ENCODE results near the gene SLC25A46. TPM values are rescaled to one million over a fixed set of nuclear protein-coding genes. Genes with fewer than 3 reads are reported as not detected.

SLC25A46 gene
- total and polyA plus RNA-seq, 2 donors (not counting 1 experiment from before 2014, with no cell fraction given), result 17.6 to 36.9 TPM

DNA sequence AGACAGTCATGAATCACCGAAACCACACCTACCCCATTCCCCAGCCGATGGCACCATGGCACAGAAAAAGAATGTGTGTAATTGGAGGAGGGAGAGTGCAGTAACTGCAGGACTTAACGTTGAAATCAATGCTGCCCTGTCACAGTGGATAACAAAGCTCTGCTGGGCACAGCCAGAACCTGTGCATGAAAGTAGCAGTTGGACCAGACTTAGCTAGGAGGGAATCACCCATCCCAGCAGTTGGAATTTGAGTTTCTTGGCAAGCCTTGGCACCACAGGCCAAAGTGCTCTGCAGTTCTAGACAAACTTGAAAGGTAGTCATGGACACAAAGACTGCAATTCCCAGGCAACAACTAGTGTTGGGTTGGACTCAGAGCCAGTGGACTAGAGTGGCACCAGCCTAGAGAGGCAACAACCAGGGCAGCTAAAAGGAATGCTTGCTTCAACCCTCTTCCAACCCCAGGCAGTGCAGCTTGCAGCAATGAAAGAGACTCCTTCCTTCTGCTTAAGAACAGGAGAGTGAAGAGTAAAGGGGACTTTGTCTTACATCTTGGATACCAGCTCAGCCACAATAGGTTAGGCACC, 31.5 kb upstream of the SLC25A46 start:
- H3K9ac ChIP-seq (ENCODE audit: low read length), result no peak overlapping the region
- Mint-ChIP-seq H3K9me3 (ENCODE audit: insufficient read depth) (no peaks in the 10 kb centered on the region), H3K4me1 (no peaks in the 10 kb centered on the region), H3K27ac (no peak overlapping the region), H3K27me3 (peaks cover 11% of the 10 kb centered on the region), H3K4me3 (no peak overlapping the region)
- no peak for DNase-seq
- ATAC-seq (ENCODE audit: low read depth), result no peak
- WGBS (ENCODE audit: insufficient coverage), result 57% methylated on average over 1 of the region's 3 CpGs
- H3K9me3 ChIP-seq (ENCODE audit: control extremely low read depth in 1 of 3, control insufficient read depth in 2 of 3, insufficient read depth in 1 of 3, low read length in 2 of 3), result no peaks in the 10 kb centered on the region
- no peaks in the 10 kb centered on the region for H3K27me3 ChIP-seq (replicated peaks in 1 of 4; ENCODE audit: control extremely low read depth in 1 of 4, control insufficient read depth in 3 of 4, insufficient read depth in 4 of 4, low read length in 3 of 4)
- no peak overlapping the region for H2AFZ ChIP-seq (ENCODE audit: insufficient read depth, low read depth, low read length, poor library complexity, severe bottlenecking)
- no peaks in the 10 kb centered on the region for H4K20me1 ChIP-seq (ENCODE audit: control insufficient read depth, insufficient read depth, low read length, poor library complexity, severe bottlenecking)
- no peak overlapping the region for H3K27ac ChIP-seq (ENCODE audit: low read length in 2 of 2)
- CTCF ChIA-PET, result no interaction called here
- H3K4me1 ChIP-seq (ENCODE audit: control insufficient read depth in 2 of 2, insufficient read depth in 2 of 2, low read length in 2 of 2), result no peaks in the 10 kb centered on the region
- TF ChIP-seq CTCF (IDR thresholded peaks at IDR 0.05) (no peak), EZH2 (IDR thresholded peaks at IDR 0.05; ENCODE audit: borderline replicate concordance, insufficient read depth, low read depth, low read length, poor library complexity, severe bottlenecking) (no peak)
- POLR2A ChIA-PET, result no interaction called here
- no peaks in the 10 kb centered on the region for H3K36me3 ChIP-seq (replicated peaks in 1 of 2; ENCODE audit: control extremely low read depth in 1 of 2, control insufficient read depth in 1 of 2, extremely low read depth in 1 of 2, insufficient read depth in 2 of 2, low read length in 1 of 2)
- H3K4me2 ChIP-seq (replicated peaks; ENCODE audit: low read depth, low read length, poor library complexity, severe bottlenecking), result no peak overlapping the region
- intact Hi-C loops (cut with micrococcal nuclease), result no loop called here
- H3K4me3 ChIP-seq (ENCODE audit: control extremely low read depth in 1 of 5, extremely low read depth in 1 of 5, insufficient read depth in 1 of 5, low read depth in 2 of 5, low read length in 4 of 5), result no peak overlapping the region
- no peaks in the 10 kb centered on the region for H3K79me2 ChIP-seq (ENCODE audit: control insufficient read depth, insufficient read depth, low read length)

DNA sequence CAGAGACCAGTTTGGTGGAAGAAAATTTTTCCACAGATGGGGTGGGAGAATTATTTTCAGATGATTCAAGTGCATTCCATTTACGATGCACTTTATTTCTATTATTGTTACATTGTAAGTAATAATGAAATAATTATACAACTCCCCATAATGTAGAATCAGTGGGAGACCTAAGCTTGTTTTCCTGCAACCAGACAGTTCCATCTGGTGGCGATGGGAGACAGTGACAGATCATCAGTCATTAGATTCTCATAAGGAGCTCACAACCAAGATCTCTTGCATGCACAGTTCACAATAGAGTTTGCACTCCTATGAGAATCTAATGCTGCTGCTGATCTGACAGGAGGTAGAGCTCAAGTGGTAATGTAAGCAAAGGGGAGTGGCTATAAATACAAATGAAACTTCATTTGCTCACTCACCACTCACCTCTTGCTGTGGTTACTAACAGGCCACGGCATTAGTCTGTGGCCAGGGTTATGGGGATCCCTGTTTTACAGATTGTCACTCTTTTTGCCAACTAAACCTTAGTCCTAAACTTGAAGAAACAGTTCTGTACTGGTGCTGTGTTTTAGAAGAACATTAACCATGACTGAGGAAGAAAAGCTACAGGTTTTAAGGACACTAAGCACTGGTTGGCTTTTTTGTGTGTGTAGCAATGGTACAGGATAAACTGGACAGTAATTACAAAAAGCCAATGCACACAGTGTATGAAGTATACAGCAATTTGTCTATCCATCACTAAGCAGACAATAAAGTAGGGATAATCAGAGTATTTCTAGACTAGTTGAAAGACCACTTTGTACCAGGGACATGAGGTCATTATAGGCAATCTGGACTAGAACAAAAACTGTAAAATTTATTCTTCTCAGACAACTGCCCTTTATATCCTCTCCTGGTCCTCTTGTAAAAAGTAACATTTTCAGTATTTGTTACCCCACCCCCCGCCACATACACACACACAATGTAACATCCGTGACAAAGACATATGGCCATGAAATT, 22.3 kb upstream of the SLC25A46 start:
- no peak overlapping the region for H3K27ac ChIP-seq (ENCODE audit: low read length in 2 of 2)
- no peak for DNase-seq
- H3K27me3 ChIP-seq (replicated peaks in 1 of 4; ENCODE audit: control extremely low read depth in 1 of 4, control insufficient read depth in 3 of 4, insufficient read depth in 4 of 4, low read length in 3 of 4), result peaks cover 0 to 3% (median 1%) of the 10 kb centered on the region in 4 experiments
- no peak for ATAC-seq (ENCODE audit: low read depth)
- no peak overlapping the region for H3K27ac Mint-ChIP-seq
- H3K36me3 ChIP-seq (replicated peaks in 1 of 2; ENCODE audit: control extremely low read depth in 1 of 2, control insufficient read depth in 1 of 2, extremely low read depth in 1 of 2, insufficient read depth in 2 of 2, low read length in 1 of 2), result no peaks in the 10 kb centered on the region
- ChIA-PET CTCF (no interaction called here), POLR2A (interaction anchor here (0.5 kb wide), 1 partner anchor 1268 kb away, joined by 3 read pairs; no protein-coding TSS in a partner anchor)
- H3K4me3 Mint-ChIP-seq, result no peak overlapping the region
- intact Hi-C loops (cut with micrococcal nuclease), result no loop called here
- H3K79me2 ChIP-seq (ENCODE audit: control insufficient read depth, insufficient read depth, low read length), result no peaks in the 10 kb centered on the region
- H4K20me1 ChIP-seq (ENCODE audit: control insufficient read depth, insufficient read depth, low read length, poor library complexity, severe bottlenecking), result no peaks in the 10 kb centered on the region
- no peak for TF ChIP-seq CTCF (IDR thresholded peaks at IDR 0.05)
- TF ChIP-seq EZH2 (IDR thresholded peaks at IDR 0.05; ENCODE audit: borderline replicate concordance, insufficient read depth, low read depth, low read length, poor library complexity, severe bottlenecking), result no peak
- no CpG with 5 or more reads among the region's 5 CpGs for WGBS (ENCODE audit: insufficient coverage)
- no peaks in the 10 kb centered on the region for H3K4me1 ChIP-seq (ENCODE audit: control insufficient read depth in 2 of 2, insufficient read depth in 2 of 2, low read length in 2 of 2)
- no peak overlapping the region for H2AFZ ChIP-seq (ENCODE audit: insufficient read depth, low read depth, low read length, poor library complexity, severe bottlenecking)
- no peaks in the 10 kb centered on the region for H3K9me3 Mint-ChIP-seq (ENCODE audit: insufficient read depth)
- H3K9ac ChIP-seq (ENCODE audit: low read length), result no peak overlapping the region
- H3K27me3 Mint-ChIP-seq, result peaks cover 5% of the 10 kb centered on the region
- H3K4me1 Mint-ChIP-seq, result no peaks in the 10 kb centered on the region
- H3K4me3 ChIP-seq (ENCODE audit: control extremely low read depth in 1 of 5, extremely low read depth in 1 of 5, insufficient read depth in 1 of 5, low read depth in 2 of 5, low read length in 4 of 5), result no peak overlapping the region
- no peaks in the 10 kb centered on the region for H3K9me3 ChIP-seq (ENCODE audit: control extremely low read depth in 1 of 3, control insufficient read depth in 2 of 3, insufficient read depth in 1 of 3, low read length in 2 of 3)
- H3K4me2 ChIP-seq (replicated peaks; ENCODE audit: low read depth, low read length, poor library complexity, severe bottlenecking), result no peak overlapping the region

All from B cell (primary cell).